Astrocyte (in vitro differentiated cells and primary cell): Measurements from ENCODE around the gene ABHD17A. TPM values are rescaled to one million over a fixed set of nuclear protein-coding genes. Genes with fewer than 3 reads are reported as not detected.

Experiments used
- DNase-seq: peaks from one replicate; pipeline ENCODE4 v3.0.0-alpha.2; 2010; ENCODE audit warnings: low read depth
- FAIRE-seq: peaks from 2 replicates; lab custom pipeline; 2011; peaks lifted over from hg19 to GRCh38; lab: Jason Lieb, UNC
- H2AFZ ChIP-seq: 2 replicates; pipeline ENCODE4 v1.6.0; 2012; ENCODE audit warnings: low read depth, low read length, inconsistent platforms
- H3K27ac ChIP-seq: 2 replicates; pipeline ENCODE4 v1.5.1; 2011; ENCODE audit warnings: low read depth, low read length, inconsistent platforms
- H3K27me3 ChIP-seq: 2 replicates; pipeline ENCODE4 v1.6.0; 2011; ENCODE audit warnings: low read length, inconsistent platforms; ENCODE audit not compliant: insufficient read depth
- H3K36me3 ChIP-seq: 2 replicates; pipeline ENCODE4 v1.5.1; 2011; ENCODE audit warnings: low read length, inconsistent platforms; ENCODE audit not compliant: insufficient read depth
- H3K4me1 ChIP-seq: 2 replicates; pipeline ENCODE4 v1.5.1; 2011; ENCODE audit warnings: low read length, inconsistent platforms; ENCODE audit not compliant: insufficient read depth
- H3K4me2 ChIP-seq: 2 replicates; pipeline ENCODE4 v1.6.0; 2012; ENCODE audit warnings: low read length, inconsistent platforms
- H3K4me3 ChIP-seq: 2 replicates; pipeline ENCODE4 v1.5.1; 2011; ENCODE audit warnings: low read depth, mild to moderate bottlenecking, low read length, inconsistent platforms; ENCODE audit not compliant: insufficient read depth
- H3K79me2 ChIP-seq: 2 replicates; pipeline ENCODE4 v1.6.0; 2012; ENCODE audit warnings: mild to moderate bottlenecking, low read length, inconsistent platforms; ENCODE audit not compliant: insufficient read depth
- H3K9ac ChIP-seq: 2 replicates; pipeline ENCODE4 v1.6.0; 2012; ENCODE audit warnings: mild to moderate bottlenecking, low read length, inconsistent platforms
- H3K9me3 ChIP-seq: 2 replicates; pipeline ENCODE4 v1.5.1; 2012; ENCODE audit warnings: low read depth, mild to moderate bottlenecking, low read length, inconsistent platforms; ENCODE audit not compliant: insufficient read depth
- H4K20me1 ChIP-seq: 2 replicates; pipeline ENCODE4 v1.6.0; 2012; ENCODE audit warnings: low read length, inconsistent platforms; ENCODE audit not compliant: insufficient read depth
- H3K27ac Mint-ChIP-seq: one replicate; pipeline ENCODE4 v1.8.0; 2021; ENCODE audit warnings: mild to moderate bottlenecking, mixed read lengths; ENCODE audit not compliant: unreplicated experiment
- H3K27me3 Mint-ChIP-seq: one replicate; pipeline ENCODE4 v1.8.0; 2021; ENCODE audit warnings: low read depth, mixed read lengths; ENCODE audit not compliant: unreplicated experiment
- H3K36me3 Mint-ChIP-seq: one replicate; pipeline ENCODE4 v1.8.0; 2021; ENCODE audit warnings: low read depth, mixed read lengths; ENCODE audit not compliant: unreplicated experiment
- H3K4me1 Mint-ChIP-seq: one replicate; pipeline ENCODE4 v1.8.0; 2021; ENCODE audit warnings: low read depth, mixed read lengths; ENCODE audit not compliant: unreplicated experiment
- H3K4me3 Mint-ChIP-seq: one replicate; pipeline ENCODE4 v1.8.0; 2021; ENCODE audit warnings: mild to moderate bottlenecking, moderate library complexity, mixed read lengths; ENCODE audit not compliant: unreplicated experiment
- H3K9me3 Mint-ChIP-seq: one replicate; pipeline ENCODE4 v1.8.0; 2021; ENCODE audit warnings: mild to moderate bottlenecking, mixed read lengths; ENCODE audit not compliant: unreplicated experiment
- CTCF ChIP-seq: IDR thresholded peaks from 2 replicates; pipeline ENCODE4 v1.5.1; 2011; ENCODE audit warnings: low read depth, mild to moderate bottlenecking, inconsistent platforms, low read length, moderate library complexity; ENCODE audit not compliant: insufficient read depth
- EZH2 ChIP-seq: IDR thresholded peaks from 2 replicates; pipeline ENCODE4 v1.6.1; 2012; ENCODE audit warnings: mild to moderate bottlenecking, low read length, inconsistent platforms; ENCODE audit not compliant: insufficient read depth
- total RNA-seq: library from RNA; stranded (reverse); gene quantifications from 2 replicates; pipeline ENCODE4 v1.2.1, GENCODE V29; 2021

ABHD17A gene
- total RNA-seq, 1 donor from 2014 or later: 56.7 TPM

- no peak for DNase-seq
- H3K27me3 Mint-ChIP-seq: peaks cover under 1% of the 10 kb centered on the region
- H3K36me3 ChIP-seq: peaks cover 3% of the 10 kb centered on the region
Observed at GRCh38 chr19:1922803-1923202, 37.5 kb upstream of the ABHD17A start.

GRCh38 chr19:1921825-1922224 lies 36.5 kb upstream of the ABHD17A start:
- Mint-ChIP-seq H3K4me3 (no peak overlapping the region), H3K4me1 (no peaks in the 10 kb centered on the region), H3K36me3 (peaks cover 2% of the 10 kb centered on the region), H3K27ac (no peak overlapping the region), H3K27me3 (no peaks in the 10 kb centered on the region), H3K9me3 (no peaks in the 10 kb centered on the region)
- no peak for FAIRE-seq
- no peak overlapping the region for H3K9ac ChIP-seq
- no peak for DNase-seq
- TF ChIP-seq CTCF: no peak
- TF ChIP-seq EZH2: no peak
- peaks cover 3% of the 10 kb centered on the region for H3K36me3 ChIP-seq
- H3K79me2 ChIP-seq: no peaks in the 10 kb centered on the region
- no peak overlapping the region for H3K27ac ChIP-seq
- H3K4me1 ChIP-seq: no peaks in the 10 kb centered on the region
- no peak overlapping the region for H3K4me3 ChIP-seq
- no peaks in the 10 kb centered on the region for H3K27me3 ChIP-seq
- no peak overlapping the region for H2AFZ ChIP-seq
- no peaks in the 10 kb centered on the region for H3K9me3 ChIP-seq
- H3K4me2 ChIP-seq: no peak overlapping the region
- H4K20me1 ChIP-seq: peaks cover 4% of the 10 kb centered on the region

More at GRCh38 chr19:1922803-1923202, 37.5 kb upstream of the ABHD17A start:
- no peak overlapping the region for H3K4me3 ChIP-seq
- no peak overlapping the region for H3K4me2 ChIP-seq
- no peaks in the 10 kb centered on the region for H3K4me1 ChIP-seq
- Mint-ChIP-seq H3K4me3 (no peak overlapping the region), H3K27ac (no peak overlapping the region), H3K9me3 (no peaks in the 10 kb centered on the region), H3K36me3 (peaks cover 2% of the 10 kb centered on the region), H3K4me1 (no peaks in the 10 kb centered on the region)
- no peaks in the 10 kb centered on the region for H3K79me2 ChIP-seq
- peaks cover 4% of the 10 kb centered on the region for H4K20me1 ChIP-seq
- no peak overlapping the region for H3K27ac ChIP-seq
- H3K27me3 ChIP-seq: no peaks in the 10 kb centered on the region
- H3K9ac ChIP-seq: no peak overlapping the region
- TF ChIP-seq EZH2 (no peak), CTCF (no peak)
- no peak for FAIRE-seq
- H2AFZ ChIP-seq: no peak overlapping the region
- H3K9me3 ChIP-seq: no peaks in the 10 kb centered on the region

- Histone ChIP-seq H3K4me1 (no peaks in the 10 kb centered on the region), H3K27me3 (no peaks in the 10 kb centered on the region), H4K20me1 (peaks cover 4% of the 10 kb centered on the region), H3K4me2 (no peak overlapping the region), H3K9me3 (no peaks in the 10 kb centered on the region), H3K36me3 (peaks cover 3% of the 10 kb centered on the region), H3K4me3 (no peak overlapping the region), H3K27ac (no peak overlapping the region), H2AFZ (no peak overlapping the region), H3K79me2 (no peaks in the 10 kb centered on the region), H3K9ac (no peak overlapping the region)
- Mint-ChIP-seq H3K27ac (no peak overlapping the region), H3K36me3 (peaks cover 2% of the 10 kb centered on the region), H3K9me3 (no peaks in the 10 kb centered on the region), H3K4me3 (no peak overlapping the region), H3K27me3 (no peaks in the 10 kb centered on the region), H3K4me1 (no peaks in the 10 kb centered on the region)
- TF ChIP-seq CTCF: no peak
- TF ChIP-seq EZH2: no peak
- DNase-seq: no peak
- FAIRE-seq: no peak
Observed at GRCh38 chr19:1921326-1921725, 36.0 kb upstream of the ABHD17A start.
